GM18502 (cell line): ENCODE data around the gene CABCOCO1.
"Not testable (repeated sequence)": the region's sequence is repeated elsewhere in the genome, so short reads cannot be mapped to it uniquely, and the experiment has no call there.

ENCODE experiments used
- ATAC-seq: cut with Tn5 transposase; IDR thresholded peaks from one replicate; pipeline ENCODE4 v1.9.1; 2021; ENCODE audit warnings: mild to moderate bottlenecking; ENCODE audit not compliant: unreplicated experiment, poor library complexity

The CABCOCO1 gene

GRCh38 chr10:61642150-61642571 is 20.6 kb upstream of the CABCOCO1 start:
- ATAC-seq = no peak

- ATAC-seq = no peak
Observed at GRCh38 chr10:61642676-61643075, 20.1 kb upstream of the CABCOCO1 start.

GRCh38 chr10:61643316-61643751 is 19.4 kb upstream of the CABCOCO1 start:
- ATAC-seq = no peak

DNA sequence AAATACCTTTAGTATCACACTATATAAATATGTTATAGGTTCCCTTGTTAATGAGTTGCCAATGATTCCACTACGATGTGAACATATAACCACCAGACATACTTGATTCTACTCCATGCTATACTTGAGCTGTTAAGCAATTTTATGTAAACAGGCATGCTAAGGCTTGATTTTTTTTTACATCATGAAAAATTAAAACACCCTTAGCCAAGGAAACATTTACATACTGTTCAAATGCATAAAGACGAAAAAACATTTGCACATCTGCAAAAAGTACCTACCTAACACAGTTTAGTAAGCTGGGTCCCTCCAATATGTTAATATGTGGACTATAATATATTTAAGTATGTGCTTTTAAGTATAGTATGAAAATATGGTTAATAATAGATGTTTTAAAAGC is 9.0 kb upstream of the CABCOCO1 start:
- no peak for ATAC-seq

- ATAC-seq = no peak
Observed at GRCh38 chr10:61655335-61655851, 7.3 kb upstream of the CABCOCO1 start.

DNA sequence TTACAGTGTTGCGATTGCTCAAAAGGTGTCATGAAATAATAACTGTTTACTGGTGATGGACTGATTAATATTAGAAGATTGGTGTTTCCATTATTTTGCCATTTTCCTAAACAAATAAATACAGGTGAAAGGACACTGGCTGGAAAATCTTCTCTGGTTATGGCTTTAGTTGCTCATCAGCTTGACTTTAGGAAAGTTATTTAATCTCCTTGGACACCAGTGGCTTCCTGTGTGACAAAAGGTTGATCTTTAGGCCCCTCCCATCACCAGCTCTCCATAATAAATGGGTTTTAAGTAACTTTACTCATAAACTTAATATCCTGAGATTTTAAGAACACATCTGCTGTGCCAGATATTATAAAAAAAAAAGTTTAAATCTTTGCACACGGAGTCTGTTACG is 737 bp downstream of the CABCOCO1 start:
- no peak for ATAC-seq

- ATAC-seq = no peak
Observed at GRCh38 chr10:61664985-61665384, 2.3 kb downstream of the CABCOCO1 start.

DNA sequence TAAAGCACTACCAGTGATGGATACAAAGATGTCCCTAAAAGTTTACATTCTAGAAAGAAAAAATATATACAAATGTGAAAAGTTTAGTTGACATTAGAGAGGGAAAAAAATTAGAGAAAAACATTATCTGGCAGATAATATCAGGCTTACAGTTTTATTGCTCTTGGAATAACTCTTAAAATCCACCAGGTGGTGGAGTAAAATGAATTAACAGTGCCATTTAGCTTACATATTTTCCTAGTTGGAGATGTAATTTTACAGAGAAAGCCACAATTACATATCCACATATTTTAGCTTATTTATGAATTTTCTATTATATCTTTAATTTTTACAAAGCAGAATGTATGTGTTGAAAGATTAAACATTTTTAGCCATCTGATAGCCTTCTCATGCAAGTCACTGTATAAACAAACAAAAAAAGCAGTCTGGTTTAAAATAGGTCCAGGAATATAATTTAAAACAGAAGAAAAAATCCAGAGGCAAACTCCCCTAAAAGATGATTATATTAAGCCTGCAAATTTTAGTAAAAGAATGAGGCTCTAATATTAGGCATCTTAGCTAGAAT is 6.5 kb downstream of the CABCOCO1 start:
- no peak for ATAC-seq

DNA sequence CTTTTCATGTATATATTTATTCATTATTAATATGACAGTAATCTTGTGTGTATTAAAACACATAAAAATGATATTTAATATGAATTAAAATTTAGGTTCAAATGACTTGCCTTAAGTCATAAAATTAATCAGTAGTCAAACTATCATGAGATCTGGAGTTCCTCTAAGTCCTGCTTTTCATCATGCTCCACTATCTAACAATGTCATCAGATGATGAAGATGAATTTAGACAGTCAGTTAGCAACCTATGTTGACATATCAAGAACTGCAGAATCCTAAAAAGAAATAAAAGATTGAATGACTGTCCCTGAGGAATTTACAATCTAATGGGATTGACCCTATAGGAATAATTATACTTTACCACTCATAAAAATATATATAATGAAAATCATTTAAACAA is 7.1 kb downstream of the CABCOCO1 start:
- ATAC-seq = no peak

GRCh38 chr10:61673360-61673759 is 10.6 kb downstream of the CABCOCO1 start:
- no peak for ATAC-seq

DNA sequence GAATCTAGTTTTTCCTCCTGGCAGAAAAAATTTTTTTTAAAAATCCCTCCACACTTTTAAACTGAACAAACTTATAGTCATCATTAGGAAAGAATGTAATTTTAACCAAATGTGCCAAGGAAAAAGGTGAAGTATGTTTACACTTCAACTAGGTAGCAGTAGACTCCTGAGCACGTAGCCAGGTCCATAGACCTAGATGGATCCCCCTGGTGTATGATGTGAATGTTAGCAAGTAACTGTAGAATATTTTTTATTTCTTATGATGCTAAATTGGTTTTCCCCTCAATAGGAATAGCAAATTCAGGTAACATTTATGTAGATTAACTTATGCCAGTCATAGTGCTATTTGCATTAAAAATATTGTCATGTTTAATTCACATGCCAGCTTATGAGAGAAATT is 19.6 kb downstream of the CABCOCO1 start:
- no peak for ATAC-seq

GRCh38 chr10:61683319-61683718 is 20.6 kb downstream of the CABCOCO1 start:
- ATAC-seq = no peak

DNA sequence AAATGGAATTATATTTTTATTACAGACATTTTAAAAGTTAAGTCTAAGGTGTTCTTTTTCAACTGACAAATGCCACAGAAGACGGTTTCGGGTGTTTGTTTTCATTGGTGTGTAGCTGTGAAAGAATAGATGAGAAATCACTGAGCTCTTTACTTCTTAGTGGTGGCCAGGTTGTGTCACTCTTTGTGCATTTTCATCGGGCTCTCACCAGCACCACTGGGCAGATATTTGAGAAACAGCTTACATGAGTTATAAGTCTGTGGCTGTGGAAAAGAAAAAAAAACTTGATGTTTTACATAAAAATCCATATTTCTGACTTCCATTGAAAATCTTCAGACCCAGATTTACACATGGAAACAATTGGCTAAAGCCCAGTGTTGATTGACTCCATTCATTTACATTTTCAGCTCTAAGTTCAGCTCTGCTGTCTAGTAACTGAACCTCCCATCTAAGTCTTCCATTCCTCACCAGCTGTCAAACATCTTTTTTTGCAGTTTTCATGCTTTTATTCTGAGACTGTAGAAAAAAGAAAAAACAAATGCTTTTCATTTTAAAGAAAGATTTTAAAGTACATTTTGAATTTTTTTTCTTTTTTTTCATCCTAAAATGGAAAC is 22.3 kb downstream of the CABCOCO1 start:
- no peak for ATAC-seq

- ATAC-seq = no peak
Observed at GRCh38 chr10:61688551-61689308, 26.0 kb downstream of the CABCOCO1 start.

DNA sequence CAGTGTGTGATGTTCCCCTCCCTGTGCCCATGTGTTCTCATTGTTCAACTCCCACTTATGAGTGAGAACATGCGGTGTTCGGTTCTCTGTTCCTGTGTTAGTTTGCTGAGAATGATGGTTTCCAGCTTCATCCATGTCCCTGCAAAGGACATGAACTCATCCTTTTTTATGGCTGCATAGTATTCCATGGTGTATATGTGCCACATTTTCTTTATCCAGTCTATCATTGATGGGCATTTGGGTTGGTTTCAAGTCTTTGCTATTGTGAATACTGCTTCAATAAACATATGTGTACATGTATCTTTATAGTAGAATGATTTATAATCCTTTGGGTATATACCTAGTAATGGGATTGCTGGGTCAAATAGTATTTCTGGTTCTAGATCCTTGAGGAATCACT is 28.9 kb downstream of the CABCOCO1 start:
- ATAC-seq = not testable (repeated sequence)

GRCh38 chr10:61692447-61693010 is 29.8 kb downstream of the CABCOCO1 start:
- ATAC-seq = no peak

- no peak for ATAC-seq
Observed at GRCh38 chr10:61698968-61699655, 36.4 kb downstream of the CABCOCO1 start.

GRCh38 chr10:61701055-61701705 is 38.5 kb downstream of the CABCOCO1 start:
- ATAC-seq = no peak

- no peak for ATAC-seq
Observed at GRCh38 chr10:61701706-61702105, 39.0 kb downstream of the CABCOCO1 start.

- no peak for ATAC-seq
Observed at GRCh38 chr10:61702584-61702983, 39.9 kb downstream of the CABCOCO1 start.
